Measurements from ENCODE around the gene FAM181A.

DNA sequence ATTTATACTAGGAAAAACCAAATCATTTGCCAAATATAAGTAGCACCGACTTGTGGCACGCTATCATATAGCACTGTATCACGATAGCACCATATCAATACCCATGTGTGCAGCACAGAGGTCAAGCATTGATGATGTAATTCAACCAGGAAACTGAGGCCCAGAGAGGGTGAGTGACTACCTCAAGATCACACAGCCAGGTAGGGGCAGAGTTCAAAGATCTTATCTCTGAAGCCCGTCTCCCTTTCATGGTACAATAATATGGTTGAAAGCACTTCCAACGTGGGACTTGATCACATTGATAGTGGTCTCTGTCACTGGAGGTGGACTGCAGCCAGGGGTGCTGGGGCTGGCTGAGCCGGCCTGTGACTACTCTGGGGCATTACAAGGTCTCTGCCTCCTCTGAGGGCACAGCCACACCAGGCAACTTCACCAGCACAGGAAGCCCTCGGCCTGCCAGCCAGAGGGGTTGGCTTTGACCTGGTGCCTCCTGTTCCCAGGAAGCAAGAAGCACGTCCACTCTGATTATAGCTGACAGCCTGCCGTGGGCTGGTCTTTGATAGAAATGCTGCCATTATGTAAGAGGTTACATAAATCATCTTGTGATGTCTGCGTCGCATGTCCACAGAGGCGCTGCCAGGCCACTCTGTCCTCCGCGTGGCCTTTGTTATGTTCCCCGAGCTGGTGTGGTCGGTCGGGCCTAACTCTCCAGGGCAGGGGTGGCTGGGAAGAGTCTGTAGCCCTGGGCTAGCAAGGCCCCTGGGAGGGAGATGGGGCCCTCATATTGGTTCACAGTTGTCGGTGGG is 5.9 kb upstream of the FAM181A start:
- TF ChIP-seq POLR2AphosphoS5 (IDR thresholded peaks at IDR 0.05; ENCODE audit: low read depth, low read length) (no peak), CTCF (IDR thresholded peaks at IDR 0.05) (no peak), TCF7L2 (IDR thresholded peaks at IDR 0.05; ENCODE audit: low read depth, low read length) (no peak)

Measured in Panc1 (cell line).